A549 treated with Mapracorat at 1 μM for 4 hours (cell line): ENCODE measurements around the gene CISH. TPM values are rescaled to one million over a fixed set of nuclear protein-coding genes. Genes with fewer than 3 reads are reported as not detected.

ENCODE experiments used
- total RNA-seq: library from RNA; stranded (reverse); fragments of 200-300 nt; extraction: Qiagen RNA extraction; gene quantifications from 5 replicates; pipeline ENCODE4 v1.2.3, GENCODE V29; 2022

The CISH gene
- total RNA-seq, result 0.32 to 0.79 TPM (median 0.57 TPM) in 5 replicates

GRCh38 chr3:50611464-50612233 is at the start of gene CISH:
Gene CISH, minus strand, starts transcription at chr3:50611774. Its CDS starts 124 bp downstream, at chr3:50611650.

GRCh38 chr3:50617096-50617791 is 5.7 kb upstream of the CISH start, which contains the start of gene MAPKAPK3:
Gene MAPKAPK3, plus strand, starts transcription at chr3:50617151. Its CDS starts 415 bp downstream, at chr3:50617566.

GRCh38 chr3:50568947-50569749 is 42.4 kb downstream of the CISH start, which contains the start of gene HEMK1:
Gene HEMK1, plus strand, starts transcription at chr3:50569522. Its CDS starts 1,583 bp downstream, at chr3:50571105.

GRCh38 chr3:50567386-50568167 is 44.0 kb downstream of the CISH start, which contains the start of gene C3orf18:
Gene C3orf18, minus strand, starts transcription at chr3:50567747. Its CDS starts 2,048 bp downstream, at chr3:50565699.

Other genes starting within 250 kb of the CISH start
- gene CACNA2D2, start 108.1 kb downstream of the CISH start, total RNA-seq, result 0.50 to 0.79 TPM (median 0.72 TPM) in 5 replicates
- 2.1 to 3.0 TPM (median 2.3 TPM) in 5 replicates for gene C3orf18, start 44.0 kb downstream of the CISH start, total RNA-seq
- gene HEMK1, start 42.3 kb downstream of the CISH start, total RNA-seq, result 4.0 to 7.5 TPM (median 5.8 TPM) in 5 replicates
- gene MAPKAPK3, start 5.4 kb upstream of the CISH start, total RNA-seq, result 24.2 to 28.7 TPM (median 28.3 TPM) in 5 replicates
- gene DOCK3, start 63.2 kb upstream of the CISH start, total RNA-seq, result 0.34 to 0.45 TPM (median 0.37 TPM) in 5 replicates